HL-60 (cell line): ENCODE results near the gene MAGEB4.

Source experiments
- DNase-seq, 2 experiments: peaks; one replicate each; pipeline ENCODE4 v3.0.0-alpha.2; 2010 to 2020; ENCODE audit warnings: low read depth in 1 of 2, low spot score in 1 of 2
- H3K27ac ChIP-seq: fragments of 250-450 bp; sonication (Bioruptor Pico); replicated peaks from 2 replicates; pipeline ENCODE4 v1.5.1; 2020; ENCODE audit warnings: mild to moderate bottlenecking, moderate library complexity
- H3K27me3 ChIP-seq: fragments of 250-450 bp; sonication (Bioruptor Pico); 2 replicates; pipeline ENCODE4 v1.5.1; 2021; ENCODE audit warnings: mild to moderate bottlenecking, moderate library complexity; ENCODE audit not compliant: insufficient read depth, poor library complexity, severe bottlenecking
- H3K4me3 ChIP-seq: replicated peaks from 2 replicates; pipeline ENCODE4 v1.5.1; 2011; ENCODE audit warnings: mild to moderate bottlenecking, control low read depth, low read length; ENCODE audit not compliant: insufficient read depth
- GABPA ChIP-seq: IDR thresholded peaks from 2 replicates; pipeline ENCODE4 v1.6.1; 2012; ENCODE audit warnings: low read depth
- POLR2AphosphoS5 ChIP-seq: IDR thresholded peaks from 2 replicates; pipeline ENCODE4 v1.6.1; 2012; ENCODE audit warnings: low read depth
- SPI1 ChIP-seq: IDR thresholded peaks from 2 replicates; pipeline ENCODE4 v1.6.1; 2012; ENCODE audit warnings: low read depth, mild to moderate bottlenecking, borderline replicate concordance
- TF ChIP-seq, protein P1 (sequence below): IDR thresholded peaks from one replicate; pipeline ENCODE4 v1.5.1; 2011; ENCODE audit warnings: low read length, control low read depth, inconsistent platforms; ENCODE audit not compliant: insufficient read depth
- TF ChIP-seq, protein P2 (sequence below): IDR thresholded peaks from 2 replicates; pipeline ENCODE4 v1.6.1; 2012; ENCODE audit warnings: low read depth; ENCODE audit not compliant: insufficient replicate concordance

Gene MAGEB4

DNA sequence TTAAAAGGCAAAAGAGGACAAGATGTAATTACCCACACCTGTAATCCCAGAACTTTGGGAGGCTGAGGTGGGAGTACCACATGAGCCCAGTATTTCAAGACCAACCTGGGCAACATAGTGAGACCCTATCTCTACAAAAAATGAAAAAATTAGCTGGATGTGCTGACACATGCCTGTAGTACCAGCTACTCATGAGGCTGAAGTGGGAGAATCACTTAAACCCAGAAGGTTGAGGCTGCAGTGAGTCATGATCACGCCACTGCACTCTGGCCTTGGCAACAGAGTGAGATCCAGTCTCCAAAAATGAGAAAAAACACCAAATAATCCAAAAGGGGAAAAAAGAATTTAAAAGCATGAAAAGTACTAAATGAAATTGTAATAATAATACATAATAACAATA lies 36.6 kb downstream of the MAGEB4 start:
- Histone ChIP-seq H3K27ac (no peak overlapping the region), H3K27me3 (peaks cover 2% of the 10 kb centered on the region), H3K4me3 (no peak overlapping the region)
- DNase-seq = no peak
- TF ChIP-seq SPI1 (no peak), GABPA (no peak), POLR2AphosphoS5 (no peak)
- TF ChIP-seq, protein P1, sequence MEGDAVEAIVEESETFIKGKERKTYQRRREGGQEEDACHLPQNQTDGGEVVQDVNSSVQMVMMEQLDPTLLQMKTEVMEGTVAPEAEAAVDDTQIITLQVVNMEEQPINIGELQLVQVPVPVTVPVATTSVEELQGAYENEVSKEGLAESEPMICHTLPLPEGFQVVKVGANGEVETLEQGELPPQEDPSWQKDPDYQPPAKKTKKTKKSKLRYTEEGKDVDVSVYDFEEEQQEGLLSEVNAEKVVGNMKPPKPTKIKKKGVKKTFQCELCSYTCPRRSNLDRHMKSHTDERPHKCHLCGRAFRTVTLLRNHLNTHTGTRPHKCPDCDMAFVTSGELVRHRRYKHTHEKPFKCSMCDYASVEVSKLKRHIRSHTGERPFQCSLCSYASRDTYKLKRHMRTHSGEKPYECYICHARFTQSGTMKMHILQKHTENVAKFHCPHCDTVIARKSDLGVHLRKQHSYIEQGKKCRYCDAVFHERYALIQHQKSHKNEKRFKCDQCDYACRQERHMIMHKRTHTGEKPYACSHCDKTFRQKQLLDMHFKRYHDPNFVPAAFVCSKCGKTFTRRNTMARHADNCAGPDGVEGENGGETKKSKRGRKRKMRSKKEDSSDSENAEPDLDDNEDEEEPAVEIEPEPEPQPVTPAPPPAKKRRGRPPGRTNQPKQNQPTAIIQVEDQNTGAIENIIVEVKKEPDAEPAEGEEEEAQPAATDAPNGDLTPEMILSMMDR = no peak
- TF ChIP-seq, protein P2, sequence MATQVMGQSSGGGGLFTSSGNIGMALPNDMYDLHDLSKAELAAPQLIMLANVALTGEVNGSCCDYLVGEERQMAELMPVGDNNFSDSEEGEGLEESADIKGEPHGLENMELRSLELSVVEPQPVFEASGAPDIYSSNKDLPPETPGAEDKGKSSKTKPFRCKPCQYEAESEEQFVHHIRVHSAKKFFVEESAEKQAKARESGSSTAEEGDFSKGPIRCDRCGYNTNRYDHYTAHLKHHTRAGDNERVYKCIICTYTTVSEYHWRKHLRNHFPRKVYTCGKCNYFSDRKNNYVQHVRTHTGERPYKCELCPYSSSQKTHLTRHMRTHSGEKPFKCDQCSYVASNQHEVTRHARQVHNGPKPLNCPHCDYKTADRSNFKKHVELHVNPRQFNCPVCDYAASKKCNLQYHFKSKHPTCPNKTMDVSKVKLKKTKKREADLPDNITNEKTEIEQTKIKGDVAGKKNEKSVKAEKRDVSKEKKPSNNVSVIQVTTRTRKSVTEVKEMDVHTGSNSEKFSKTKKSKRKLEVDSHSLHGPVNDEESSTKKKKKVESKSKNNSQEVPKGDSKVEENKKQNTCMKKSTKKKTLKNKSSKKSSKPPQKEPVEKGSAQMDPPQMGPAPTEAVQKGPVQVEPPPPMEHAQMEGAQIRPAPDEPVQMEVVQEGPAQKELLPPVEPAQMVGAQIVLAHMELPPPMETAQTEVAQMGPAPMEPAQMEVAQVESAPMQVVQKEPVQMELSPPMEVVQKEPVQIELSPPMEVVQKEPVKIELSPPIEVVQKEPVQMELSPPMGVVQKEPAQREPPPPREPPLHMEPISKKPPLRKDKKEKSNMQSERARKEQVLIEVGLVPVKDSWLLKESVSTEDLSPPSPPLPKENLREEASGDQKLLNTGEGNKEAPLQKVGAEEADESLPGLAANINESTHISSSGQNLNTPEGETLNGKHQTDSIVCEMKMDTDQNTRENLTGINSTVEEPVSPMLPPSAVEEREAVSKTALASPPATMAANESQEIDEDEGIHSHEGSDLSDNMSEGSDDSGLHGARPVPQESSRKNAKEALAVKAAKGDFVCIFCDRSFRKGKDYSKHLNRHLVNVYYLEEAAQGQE = no peak

- TF ChIP-seq, protein P2 = no peak
- no peak for TF ChIP-seq SPI1
- TF ChIP-seq, protein P1 = no peak
- TF ChIP-seq GABPA = no peak
- DNase-seq = no peak
- no peak overlapping the region for H3K27ac ChIP-seq
- H3K4me3 ChIP-seq = no peak overlapping the region
- peaks cover 2% of the 10 kb centered on the region for H3K27me3 ChIP-seq
Measured at GRCh38 chrX:30280428-30280827, 38.6 kb downstream of the MAGEB4 start.

- H3K27ac ChIP-seq = no peak overlapping the region
- TF ChIP-seq, protein P2 = no peak
- TF ChIP-seq GABPA (no peak), SPI1 (no peak), POLR2AphosphoS5 (no peak)
- TF ChIP-seq, protein P1 = no peak
- no peak overlapping the region for H3K4me3 ChIP-seq
- H3K27me3 ChIP-seq = peaks cover 2% of the 10 kb centered on the region
- DNase-seq = no peak
Measured at GRCh38 chrX:30282527-30282926, 40.7 kb downstream of the MAGEB4 start.
